CD4-positive, alpha-beta T cell (primary cell): ENCODE data around the gene C1orf115. TPM values are rescaled to one million over a fixed set of nuclear protein-coding genes. Genes with fewer than 3 reads are reported as not detected.

Experiments used
- ATAC-seq: fragments of 200-7000 bp; cut with Tn5 transposase; one replicate; pipeline ENCODE4 v1.10.0; 2022; ENCODE audit warnings: mild to moderate bottlenecking; ENCODE audit not compliant: poor library complexity
- CTCF ChIA-PET: fragments of 350-600 bp; sonication (Branson Sonifier 250); formaldehyde crosslinking; loops from one replicate; lab custom pipeline; 2021; ENCODE audit warnings: antibody characterized with exemption, inconsistent platforms; lab: Charles Lee
- POLR2A ChIA-PET: fragments of 350-600 bp; sonication (Branson Sonifier 250); formaldehyde crosslinking; loops from one replicate; lab custom pipeline; 2021; ENCODE audit warnings: antibody characterized with exemption, inconsistent platforms; lab: Charles Lee
- DNase-seq, 14 experiments: peaks; one replicate each; pipeline ENCODE4 v3.0.0-alpha.2; 2013 to 2020; ENCODE audit warnings: mixed read lengths in 2 of 14
- H3K27ac ChIP-seq, 2 donors: one replicate each; pipeline versions ENCODE4 v1.5.1 to v1.7.0; 2013; ENCODE audit warnings: low read length in 2 of 2, low read depth in 1 of 2, mild to moderate bottlenecking in 1 of 2
- H3K27me3 ChIP-seq, 2 experiments: 1 replicate in 1 of 2; 2 replicates in 1 of 2; pipeline versions ENCODE4 v1.6.1 to v1.7.0; 2013; ENCODE audit warnings: low read length in 2 of 2, control low read depth in 1 of 2, mild to moderate bottlenecking in 1 of 2, moderate library complexity in 1 of 2; ENCODE audit not compliant: insufficient read depth in 2 of 2, control insufficient read depth in 1 of 2
- H3K36me3 ChIP-seq: one replicate; pipeline ENCODE4 v1.6.1; 2013; ENCODE audit warnings: low read length, control low read depth; ENCODE audit not compliant: insufficient read depth
- H3K4me1 ChIP-seq: one replicate; pipeline ENCODE4 v1.6.1; 2013; ENCODE audit warnings: low read length, control low read depth; ENCODE audit not compliant: insufficient read depth
- H3K4me3 ChIP-seq: one replicate; pipeline ENCODE4 v1.5.1; 2013; ENCODE audit warnings: mild to moderate bottlenecking, low read length, moderate library complexity
- H3K9me3 ChIP-seq, 2 experiments: 1 replicate in 1 of 2; 2 replicates in 1 of 2; pipeline versions ENCODE4 v1.6.1 to v1.7.0; 2013; ENCODE audit warnings: low read length in 2 of 2, mild to moderate bottlenecking in 2 of 2, control low read depth in 1 of 2, moderate library complexity in 1 of 2; ENCODE audit not compliant: control insufficient read depth in 1 of 2, insufficient read depth in 1 of 2
- H3K27ac Mint-ChIP-seq: one replicate; pipeline ENCODE4 v1.8.0; 2020; ENCODE audit warnings: mixed read lengths
- H3K27me3 Mint-ChIP-seq: one replicate; pipeline ENCODE4 v1.8.0; 2021; ENCODE audit warnings: mixed read lengths
- H3K36me3 Mint-ChIP-seq: one replicate; pipeline ENCODE4 v1.8.0; 2021; ENCODE audit warnings: low read depth, mixed read lengths
- H3K4me1 Mint-ChIP-seq: one replicate; pipeline ENCODE4 v1.8.0; 2021; ENCODE audit warnings: low read depth, mixed read lengths
- H3K4me3 Mint-ChIP-seq: one replicate; pipeline ENCODE4 v1.8.0; 2020; ENCODE audit warnings: mild to moderate bottlenecking, mixed read lengths
- H3K9me3 Mint-ChIP-seq: one replicate; pipeline ENCODE4 v1.8.0; 2020; ENCODE audit warnings: mixed read lengths
- CTCF ChIP-seq: fragments of 200-600 bp; IDR thresholded peaks from one replicate; pipeline ENCODE4 v1.8.0; 2022; ENCODE audit warnings: antibody characterized with exemption, mild to moderate bottlenecking
- intact Hi-C, 2 experiments: fragments of 100-400 bp; cut with DNase I in 1 of 2; cut with micrococcal nuclease in 1 of 2; formaldehyde crosslinking; loops; one replicate each; pipeline versions ENCODE4 v1.15.1 to v1.9.0; 2023 to 2025; cut with DNase I, micrococcal nuclease
- total RNA-seq, 174 experiments: library from RNA in 2 of 174; stranded (reverse) in 2 of 174; gene quantifications; one replicate each; pipeline ENCODE4 v1.2.3 and lab custom pipeline; 2021 to 2026

Gene C1orf115
- total RNA-seq, 2 experiments from 2014 or later: 0.73 to 0.82 TPM

- peaks cover 11% of the 10 kb centered on the region for H3K27me3 Mint-ChIP-seq
- ATAC-seq: no peak
- no peak overlapping the region for H3K4me3 Mint-ChIP-seq
- no peak for DNase-seq
- H3K36me3 Mint-ChIP-seq: no peaks in the 10 kb centered on the region
- Histone ChIP-seq H3K9me3 (no peaks in the 10 kb centered on the region), H3K27ac (no peak overlapping the region), H3K27me3 (peaks cover 0 to 2% of the 10 kb centered on the region in 2 experiments), H3K36me3 (no peaks in the 10 kb centered on the region), H3K4me3 (no peak overlapping the region), H3K4me1 (no peaks in the 10 kb centered on the region)
- intact Hi-C loops: no loop called here
- ChIA-PET POLR2A (no interaction called here), CTCF (no interaction called here)
- no peak for TF ChIP-seq CTCF
- no peak overlapping the region for H3K27ac Mint-ChIP-seq
- H3K9me3 Mint-ChIP-seq: no peaks in the 10 kb centered on the region
- H3K4me1 Mint-ChIP-seq: no peaks in the 10 kb centered on the region
These were observed 13.1 kb downstream of the C1orf115 start for GRCh38 chr1:220703305-220703704.

GRCh38 chr1:220705782-220706181 is 15.6 kb downstream of the C1orf115 start:
- TF ChIP-seq CTCF: no peak
- Histone ChIP-seq H3K27ac (no peak overlapping the region), H3K36me3 (no peaks in the 10 kb centered on the region), H3K9me3 (no peaks in the 10 kb centered on the region), H3K4me3 (no peak overlapping the region), H3K27me3 (no peaks in the 10 kb centered on the region), H3K4me1 (no peaks in the 10 kb centered on the region)
- Mint-ChIP-seq H3K27me3 (peaks cover 11% of the 10 kb centered on the region), H3K4me3 (no peak overlapping the region), H3K36me3 (no peaks in the 10 kb centered on the region), H3K27ac (no peak overlapping the region), H3K9me3 (no peaks in the 10 kb centered on the region), H3K4me1 (no peaks in the 10 kb centered on the region)
- no peak for ATAC-seq
- intact Hi-C loops: no loop called here
- ChIA-PET CTCF (no interaction called here), POLR2A (no interaction called here)
- DNase-seq: no peak

GRCh38 chr1:220706480-220706879 is 16.3 kb downstream of the C1orf115 start:
- POLR2A ChIA-PET: no interaction called here
- peaks cover 11% of the 10 kb centered on the region for H3K27me3 Mint-ChIP-seq

More at GRCh38 chr1:220706480-220706879, 16.3 kb downstream of the C1orf115 start:
- H3K9me3 ChIP-seq: no peaks in the 10 kb centered on the region
- Mint-ChIP-seq H3K9me3 (no peaks in the 10 kb centered on the region), H3K4me3 (no peak overlapping the region), H3K4me1 (no peaks in the 10 kb centered on the region), H3K27ac (no peak overlapping the region), H3K36me3 (no peaks in the 10 kb centered on the region)
- ATAC-seq (no peak), DNase-seq (no peak)
- H3K36me3 ChIP-seq: no peaks in the 10 kb centered on the region
- H3K4me1 ChIP-seq: no peaks in the 10 kb centered on the region
- no peak overlapping the region for H3K4me3 ChIP-seq
- no peak overlapping the region for H3K27ac ChIP-seq
- no peak for TF ChIP-seq CTCF
- CTCF ChIA-PET: no interaction called here
- H3K27me3 ChIP-seq: no peaks in the 10 kb centered on the region
- intact Hi-C loops: no loop called here
